DOHH2 (cell line): Measurements from ENCODE around the gene TLR6.

Experiments used
- CTCF ChIP-seq: fragments of 200-600 bp; sonication (generic); IDR thresholded peaks from one replicate; pipeline ENCODE4 v1.5.1; 2014; ENCODE audit warnings: antibody characterized with exemption, mild to moderate bottlenecking, low read depth, low read length; ENCODE audit not compliant: poor library complexity, severe bottlenecking
- EZH2phosphoT487 ChIP-seq: fragments of 200-600 bp; sonication (generic); IDR thresholded peaks from 2 replicates; pipeline ENCODE4 v1.6.1; 2017; ENCODE audit warnings: borderline replicate concordance, mild to moderate bottlenecking, antibody characterized with exemption, low read length, moderate library complexity, mixed read lengths

- TF ChIP-seq CTCF (no peak), EZH2phosphoT487 (no peak)
These were observed 68.9 kb downstream of the TLR6 start for GRCh38 chr4:38787693-38788092.
